AG09309 (cell line): ENCODE data around the gene CCRL2.

Source experiments
- DNase-seq: peaks from one replicate; pipeline ENCODE4 v3.0.0-alpha.2; 2010; ENCODE audit warnings: low read depth
- H3K4me3 ChIP-seq: 2 replicates; pipeline ENCODE4 v1.5.1; 2011; ENCODE audit warnings: mild to moderate bottlenecking, low read depth, low read length, moderate library complexity; ENCODE audit not compliant: control insufficient read depth
- TF ChIP-seq, protein P1 (sequence below): IDR thresholded peaks from 2 replicates; pipeline ENCODE4 v1.5.1; 2011; ENCODE audit warnings: mild to moderate bottlenecking, low read depth, low read length, inconsistent platforms; ENCODE audit not compliant: insufficient read depth, control insufficient read depth; ENCODE audit errors: missing control alignments

Gene CCRL2

GRCh38 chr3:46393011-46393410 is 14.0 kb upstream of the CCRL2 start:
- DNase-seq: no peak
- H3K4me3 ChIP-seq: no peak overlapping the region
- TF ChIP-seq, protein P1, sequence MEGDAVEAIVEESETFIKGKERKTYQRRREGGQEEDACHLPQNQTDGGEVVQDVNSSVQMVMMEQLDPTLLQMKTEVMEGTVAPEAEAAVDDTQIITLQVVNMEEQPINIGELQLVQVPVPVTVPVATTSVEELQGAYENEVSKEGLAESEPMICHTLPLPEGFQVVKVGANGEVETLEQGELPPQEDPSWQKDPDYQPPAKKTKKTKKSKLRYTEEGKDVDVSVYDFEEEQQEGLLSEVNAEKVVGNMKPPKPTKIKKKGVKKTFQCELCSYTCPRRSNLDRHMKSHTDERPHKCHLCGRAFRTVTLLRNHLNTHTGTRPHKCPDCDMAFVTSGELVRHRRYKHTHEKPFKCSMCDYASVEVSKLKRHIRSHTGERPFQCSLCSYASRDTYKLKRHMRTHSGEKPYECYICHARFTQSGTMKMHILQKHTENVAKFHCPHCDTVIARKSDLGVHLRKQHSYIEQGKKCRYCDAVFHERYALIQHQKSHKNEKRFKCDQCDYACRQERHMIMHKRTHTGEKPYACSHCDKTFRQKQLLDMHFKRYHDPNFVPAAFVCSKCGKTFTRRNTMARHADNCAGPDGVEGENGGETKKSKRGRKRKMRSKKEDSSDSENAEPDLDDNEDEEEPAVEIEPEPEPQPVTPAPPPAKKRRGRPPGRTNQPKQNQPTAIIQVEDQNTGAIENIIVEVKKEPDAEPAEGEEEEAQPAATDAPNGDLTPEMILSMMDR: no peak

DNA sequence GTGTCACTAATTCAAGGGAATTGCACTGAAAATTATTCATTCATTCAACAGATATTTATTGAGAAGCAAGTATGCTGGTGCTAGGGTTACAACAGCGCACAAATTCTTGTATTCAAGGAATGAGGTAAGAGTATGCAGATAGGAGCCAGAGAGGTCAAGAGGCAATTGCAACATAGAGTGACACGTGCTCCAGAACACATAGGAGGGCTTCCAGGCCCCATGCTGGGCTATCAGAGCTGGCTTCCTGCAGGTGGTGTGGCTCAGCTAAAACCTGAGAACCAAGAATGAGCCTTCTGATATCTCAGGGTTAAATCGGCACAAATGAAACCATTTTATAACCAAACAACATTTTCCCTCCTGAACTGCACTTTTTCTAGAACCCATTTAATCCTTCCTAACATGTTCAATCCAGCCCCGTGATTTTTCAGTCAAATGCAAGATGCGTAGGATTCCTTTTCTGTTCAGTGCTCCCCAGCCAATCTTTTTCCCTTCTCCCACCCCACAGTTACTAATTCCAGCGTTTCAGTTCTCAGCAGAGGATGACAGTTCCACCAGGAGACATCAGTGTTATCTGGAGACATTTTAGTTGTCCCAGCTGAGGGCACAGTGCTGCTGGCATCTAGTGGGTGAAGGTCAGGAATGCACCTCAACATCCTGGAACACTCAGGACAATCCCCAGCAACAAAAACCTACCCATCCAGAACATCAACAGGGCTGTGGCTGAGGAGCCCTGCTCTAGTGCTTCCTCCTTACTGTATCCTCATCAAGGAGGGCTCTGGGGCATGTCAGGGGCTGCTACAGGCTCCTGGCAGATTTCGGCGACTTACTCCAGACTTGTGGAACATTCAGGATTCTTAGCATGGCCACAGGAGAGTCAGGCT is 13.3 kb upstream of the CCRL2 start:
- no peak for DNase-seq
- TF ChIP-seq, protein P1: no peak
- no peak overlapping the region for H3K4me3 ChIP-seq

- no peak for DNase-seq
- H3K4me3 ChIP-seq: no peak overlapping the region
- TF ChIP-seq, protein P1: no peak
Observed at GRCh38 chr3:46395210-46395661, 11.8 kb upstream of the CCRL2 start.

GRCh38 chr3:46395766-46396530 is 11.1 kb upstream of the CCRL2 start:
- TF ChIP-seq, protein P1: no peak
- no peak overlapping the region for H3K4me3 ChIP-seq
- DNase-seq: no peak

- H3K4me3 ChIP-seq: no peak overlapping the region
- TF ChIP-seq, protein P1: no peak
- DNase-seq: no peak
Observed at GRCh38 chr3:46397111-46397510, 9.9 kb upstream of the CCRL2 start.

DNA sequence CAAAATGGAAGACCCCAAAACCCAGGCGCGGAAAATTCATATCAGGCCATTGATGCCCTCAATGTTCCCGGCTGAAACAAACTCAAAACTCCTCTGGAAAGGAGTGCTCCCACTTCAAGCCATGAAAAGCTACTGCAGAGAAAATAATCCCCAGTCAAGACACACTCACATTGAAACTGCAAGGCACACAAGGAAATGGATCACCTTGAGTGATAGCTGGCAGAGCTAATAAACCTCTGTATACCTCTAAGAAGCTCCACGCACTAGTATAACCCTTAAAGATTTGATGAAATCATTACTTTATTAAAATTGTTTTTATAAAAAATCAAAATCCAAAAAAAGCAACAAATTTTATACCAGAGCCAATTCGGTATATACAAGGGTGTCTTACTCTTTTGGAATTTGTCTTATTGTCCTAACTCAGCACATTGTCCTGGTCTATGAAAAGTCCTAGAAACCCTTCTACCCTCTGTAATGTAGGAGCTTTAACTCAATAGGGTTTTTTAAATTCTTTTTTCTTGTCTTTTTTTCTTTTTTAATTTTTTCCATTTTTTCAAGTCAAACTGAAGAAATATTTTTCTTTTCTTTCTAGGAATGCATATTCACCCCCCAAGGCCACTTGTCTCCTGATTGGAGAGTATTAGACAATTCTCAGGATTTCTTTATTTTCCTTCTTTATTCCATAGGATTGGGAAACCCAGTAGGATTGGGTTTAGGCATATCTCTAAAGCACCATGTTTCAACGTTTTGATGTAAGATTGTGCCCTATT is 8.7 kb upstream of the CCRL2 start:
- no peak for DNase-seq
- TF ChIP-seq, protein P1: no peak
- H3K4me3 ChIP-seq: no peak overlapping the region
